AG04449 (cell line): ENCODE results near the gene FBXO42.

Experiments
- CTCF ChIA-PET: fragments of 350-600 bp; formaldehyde crosslinking; extraction: SDS; loops from one replicate; lab custom pipeline; 2021; ENCODE audit warnings: antibody characterized with exemption; lab: Yijun Ruan, JAX
- POLR2A ChIA-PET: fragments of 400-600, 350-600 bp; formaldehyde crosslinking; extraction: SDS; loops from one replicate; lab custom pipeline; 2020; ENCODE audit warnings: antibody characterized with exemption, inconsistent platforms; lab: Yijun Ruan, JAX
- DNase-seq: peaks from one replicate; pipeline ENCODE4 v3.0.0-alpha.2; 2010; ENCODE audit warnings: low read depth, low spot score
- H3K4me3 ChIP-seq: 2 replicates; pipeline ENCODE4 v1.5.1; 2011; ENCODE audit warnings: low read depth, mild to moderate bottlenecking, control low read depth, low read length
- CTCF ChIP-seq: IDR thresholded peaks from one replicate; pipeline ENCODE4 v1.5.1; 2011; ENCODE audit warnings: mild to moderate bottlenecking, moderate library complexity, low read length, control low read depth, inconsistent platforms; ENCODE audit not compliant: insufficient read depth; ENCODE audit errors: missing control alignments

FBXO42 gene

GRCh38 chr1:16351994-16352841 is at the start of gene FBXO42:
Gene FBXO42, minus strand, starts transcription at chr1:16352480. Its CDS starts 37,062 bp downstream, at chr1:16315418.
- CTCF ChIA-PET = interaction anchor here (0.5 to 5.6 kb wide), 24 partner anchors 9 to 279 kb away, joined by 3 to 119 read pairs (median 4); partner anchors contain the start of gene NECAP2

DNA sequence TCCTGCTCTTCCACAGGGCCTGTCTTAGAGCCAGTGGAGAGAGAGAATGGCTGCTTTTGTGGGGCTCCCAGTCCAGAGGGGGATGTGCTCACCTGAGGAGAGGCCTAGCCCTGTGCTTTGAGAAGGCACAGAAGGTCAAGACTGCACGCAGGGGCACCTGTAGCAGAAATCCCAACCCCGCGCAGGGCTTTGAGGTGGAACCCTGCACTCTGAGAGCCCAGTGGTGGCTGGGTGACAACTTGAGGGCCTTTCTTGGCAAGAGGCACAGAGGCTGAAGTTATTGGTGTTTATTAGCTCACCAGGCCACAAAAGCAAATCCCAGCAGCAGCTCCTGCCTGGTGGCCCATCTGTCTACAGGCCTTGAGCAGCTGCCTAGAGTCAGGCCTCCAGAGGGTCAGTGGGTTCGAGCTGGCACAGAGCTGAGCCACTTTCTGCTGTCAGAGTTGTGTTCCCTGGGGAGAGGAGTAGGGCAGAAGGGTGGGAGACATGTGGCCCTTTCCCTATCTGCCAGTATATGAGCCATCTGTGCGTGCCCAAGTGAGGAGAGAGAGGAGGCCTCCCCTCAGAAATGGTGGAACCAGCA is 46.2 kb upstream of the FBXO42 start:
- POLR2A ChIA-PET = no interaction called here
- CTCF ChIA-PET = no interaction called here
- TF ChIP-seq CTCF = no peak
- DNase-seq = no peak
- no peak overlapping the region for H3K4me3 ChIP-seq

More at GRCh38 chr1:16351994-16352841, at the start of gene FBXO42:
- no peak for DNase-seq
- peak; percentile 74 for TF ChIP-seq CTCF
- POLR2A ChIA-PET = interaction anchor here (0.9 to 1.2 kb wide), 3 partner anchors 9 to 16 kb away, joined by 4 to 6 read pairs (median 5); no protein-coding TSS in a partner anchor
- peak within 1 kb of the TSS; percentile 80 for H3K4me3 ChIP-seq

- DNase-seq = no peak
- ChIA-PET POLR2A (no interaction called here), CTCF (interaction anchor here (1.8 kb wide), 1 partner anchor 43 kb away, joined by 8 read pairs; the partner anchor contains the start of gene NECAP2)
- H3K4me3 ChIP-seq = no peak overlapping the region
- TF ChIP-seq CTCF = no peak
Observed at GRCh38 chr1:16397120-16397519, 44.8 kb upstream of the FBXO42 start.

DNA sequence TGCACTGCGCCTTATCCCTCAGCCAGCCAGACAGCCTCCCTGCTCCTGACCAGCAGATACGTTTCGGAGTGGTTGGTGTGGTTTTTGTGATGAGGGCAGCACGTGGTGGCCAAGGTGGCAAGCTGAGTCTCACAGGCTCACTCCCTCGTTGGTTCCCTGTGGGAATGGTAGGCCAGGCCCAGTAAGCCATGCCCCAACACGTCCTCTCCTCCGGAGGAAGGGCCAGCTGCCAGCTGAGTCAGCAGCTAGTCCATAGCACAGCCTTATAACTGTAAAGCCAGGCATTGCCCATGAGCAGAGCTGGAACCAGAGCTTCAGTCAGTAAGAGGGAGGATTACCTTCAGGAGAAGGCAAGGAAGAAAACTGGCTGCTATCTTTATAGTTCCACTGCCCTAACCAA is 44.3 kb upstream of the FBXO42 start:
- TF ChIP-seq CTCF = no peak
- CTCF ChIA-PET = interaction anchor here (1.8 kb wide), 1 partner anchor 44 kb away, joined by 8 read pairs; the partner anchor contains the start of gene NECAP2
- peak; percentile 23 for DNase-seq
- POLR2A ChIA-PET = no interaction called here
- no peak overlapping the region for H3K4me3 ChIP-seq

DNA sequence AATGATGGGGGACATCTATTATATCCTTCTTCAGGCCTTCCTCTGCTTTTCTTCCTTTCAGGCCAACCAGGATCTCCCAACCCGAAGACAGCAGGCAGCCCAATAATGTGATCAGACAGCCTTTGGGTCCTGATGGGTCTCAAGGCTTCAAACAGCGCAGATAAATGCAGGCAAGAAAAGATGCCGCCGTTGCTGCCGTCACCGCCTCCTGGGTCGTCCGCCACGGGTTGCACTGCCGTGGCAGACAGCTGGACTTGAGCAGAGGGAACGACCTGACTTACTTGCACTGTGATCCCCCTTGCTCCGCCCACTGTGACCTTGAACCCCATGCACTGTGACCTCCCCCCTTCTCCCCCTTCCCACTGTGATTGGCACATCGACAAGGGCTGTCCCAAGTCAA is 42.7 kb upstream of the FBXO42 start:
- no peak for TF ChIP-seq CTCF
- ChIA-PET POLR2A (no interaction called here), CTCF (interaction anchor here (1.6 kb wide), 1 partner anchor 45 kb away, joined by 6 read pairs; the partner anchor contains the start of gene NECAP2)
- no peak overlapping the region for H3K4me3 ChIP-seq
- DNase-seq = no peak
